HCT116 (cell line): Measurements from ENCODE around the gene FAHD1. TPM values are rescaled to one million over a fixed set of nuclear protein-coding genes. Genes with fewer than 3 reads are reported as not detected.

ENCODE experiments used
- ATAC-seq: fragments of 200-7000 bp; cut with Tn5 transposase; 2 replicates; pipeline ENCODE4 v1.9.1; 2020; ENCODE audit warnings: mild to moderate bottlenecking, moderate library complexity
- BruUV-seq: library from RNA; stranded (reverse); fragments of 400-500 nt; replicated peaks from 2 replicates; lab custom pipeline; 2021; lab: Mats Ljungman, UMichigan
- CTCF ChIA-PET: fragments of 300-600 bp; sonication (Branson Sonifier 250); formaldehyde crosslinking; loops from one replicate; lab custom pipeline; 2021; ENCODE audit warnings: antibody characterized with exemption; lab: Charles Lee
- POLR2A ChIA-PET: fragments of 300-600, 350-600 bp; sonication (Branson Sonifier 250); formaldehyde crosslinking; loops from one replicate; lab custom pipeline; 2021; ENCODE audit warnings: antibody characterized with exemption; lab: Charles Lee
- RAD21 ChIA-PET, 2 experiments: fragments of 300-600 bp; sonication (Branson Sonifier 250); formaldehyde crosslinking; loops; one replicate each; lab custom pipeline; 2023; ENCODE audit warnings: low total read pairs in 2 of 2; ENCODE audit not compliant: uncharacterized antibody in 2 of 2, unreplicated experiment in 2 of 2, low non-redundant PET in 1 of 2; lab: Charles Lee
- DNase-seq: peaks from one replicate; pipeline ENCODE4 v3.0.0-alpha.2; 2010; ENCODE audit warnings: low read depth, low spot score
- H2AFZ ChIP-seq: fragments of 200-600 bp; shearing (Covaris generic), sonication (generic); 2 replicates; pipeline ENCODE4 v1.6.1; 2017; ENCODE audit warnings: low read depth, mixed run types, mixed read lengths, antibody characterized with exemption, low read length; ENCODE audit not compliant: poor library complexity, severe bottlenecking
- H3K27ac ChIP-seq: 2 replicates; pipeline ENCODE4 v1.5.1; 2012; ENCODE audit warnings: low read depth, low read length
- H3K27me3 ChIP-seq: fragments of 200-600 bp; sonication (generic); 2 replicates; pipeline ENCODE4 v1.6.1; 2016; ENCODE audit warnings: mixed run types, low read length, mixed read lengths; ENCODE audit not compliant: insufficient read depth
- H3K36me3 ChIP-seq, 2 experiments: fragments of 200-500 bp in 1 of 2; fragments of 200-600 bp in 1 of 2; sonication (Bioruptor generic) in 1 of 2; sonication (generic) in 1 of 2; 2 replicates each; pipeline versions ENCODE4 v1.5.1 to v1.6.1; 2014 to 2016; ENCODE audit warnings: low read length in 2 of 2, inconsistent platforms in 1 of 2, mixed read lengths in 1 of 2, mixed run types in 1 of 2; ENCODE audit not compliant: insufficient read depth in 2 of 2, control insufficient read depth in 1 of 2
- H3K4me1 ChIP-seq, 2 experiments: fragments of 200-600 bp in 1 of 2; sonication (generic) in 1 of 2; 2 replicates each; pipeline versions ENCODE4 v1.5.1 to v1.6.1; 2012 to 2017; ENCODE audit warnings: low read length in 2 of 2, inconsistent platforms in 1 of 2, mild to moderate bottlenecking in 1 of 2, mixed read lengths in 1 of 2, mixed run types in 1 of 2, moderate library complexity in 1 of 2; ENCODE audit not compliant: insufficient read depth in 2 of 2, control insufficient read depth in 1 of 2
- H3K4me2 ChIP-seq: fragments of 200-600 bp; sonication (generic); 2 replicates; pipeline ENCODE4 v1.6.1; 2017; ENCODE audit warnings: mixed run types, low read length, mixed read lengths
- H3K4me3 ChIP-seq, 2 experiments: fragments of 200-600 bp in 1 of 2; sonication (generic) in 1 of 2; replicated peaks in 1 of 2; 2 replicates each; pipeline ENCODE4 v1.5.1; 2011 to 2016; ENCODE audit warnings: low read length in 2 of 2, control low read depth in 1 of 2, low read depth in 1 of 2, mild to moderate bottlenecking in 1 of 2, mixed read lengths in 1 of 2, mixed run types in 1 of 2
- H3K79me2 ChIP-seq: fragments of 200-600 bp; sonication (generic); 2 replicates; pipeline ENCODE4 v1.6.1; 2017; ENCODE audit warnings: mild to moderate bottlenecking, mixed run types, low read length, moderate library complexity, mixed read lengths; ENCODE audit not compliant: insufficient read depth
- H3K9ac ChIP-seq: fragments of 200-600 bp; sonication (generic); 2 replicates; pipeline ENCODE4 v1.6.1; 2016; ENCODE audit warnings: low read length, mixed read lengths
- H3K9me2 ChIP-seq: fragments of 200-600 bp; sonication (generic), shearing (Covaris generic); 2 replicates; pipeline ENCODE4 v1.6.1; 2017; ENCODE audit warnings: mixed run types, mild to moderate bottlenecking, moderate library complexity; ENCODE audit not compliant: insufficient read depth
- H3K9me3 ChIP-seq, 2 experiments: fragments of 200-500 bp in 1 of 2; fragments of 200-600 bp in 1 of 2; sonication (Bioruptor generic) in 1 of 2; sonication (generic) in 1 of 2; 2 replicates each; pipeline ENCODE4 v1.6.1; 2014 to 2017; ENCODE audit warnings: low read length in 2 of 2, mixed read lengths in 2 of 2, inconsistent platforms in 1 of 2, low read depth in 1 of 2, mild to moderate bottlenecking in 1 of 2, mixed run types in 1 of 2, moderate library complexity in 1 of 2; ENCODE audit not compliant: control insufficient read depth in 1 of 2, insufficient read depth in 1 of 2
- H4K20me1 ChIP-seq: fragments of 200-600 bp; sonication (generic), shearing (Covaris generic); 2 replicates; pipeline ENCODE4 v1.6.1; 2017; ENCODE audit warnings: mixed run types, mild to moderate bottlenecking, moderate library complexity; ENCODE audit not compliant: insufficient read depth
- CEBPB ChIP-seq: IDR thresholded peaks from 2 replicates; pipeline ENCODE4 v1.6.1; 2012; ENCODE audit warnings: low read depth
- EGR1 ChIP-seq: IDR thresholded peaks from 2 replicates; pipeline ENCODE4 v1.6.1; 2012; ENCODE audit warnings: low read depth
- EZH2phosphoT487 ChIP-seq: fragments of 200-600 bp; IDR thresholded peaks from 2 replicates; pipeline ENCODE4 v1.6.1; 2018; ENCODE audit warnings: antibody characterized with exemption, borderline replicate concordance
- FOSL1 ChIP-seq: IDR thresholded peaks from 2 replicates; pipeline ENCODE4 v1.6.1; 2012; ENCODE audit warnings: low read depth
- SRF ChIP-seq: IDR thresholded peaks from 2 replicates; pipeline ENCODE4 v1.6.1; 2012; ENCODE audit warnings: low read depth
- YY1 ChIP-seq: IDR thresholded peaks from 2 replicates; pipeline ENCODE4 v1.6.1; 2011; ENCODE audit warnings: low read length, low read depth, moderate library complexity, mild to moderate bottlenecking; ENCODE audit not compliant: insufficient replicate concordance; ENCODE audit errors: extremely low read depth
- ZNF274 ChIP-seq: fragments of 200-500 bp; sonication (Bioruptor generic); IDR thresholded peaks from 2 replicates; pipeline ENCODE4 v1.6.1; 2014; ENCODE audit warnings: mild to moderate bottlenecking, low read depth, low read length, inconsistent platforms
- intact Hi-C: fragments of 100-400 bp; cut with micrococcal nuclease; formaldehyde crosslinking; loops from 2 replicates; pipeline ENCODE4 v1.10.0; 2022
- total RNA-seq: library from RNA; stranded (reverse); gene quantifications from one replicate; pipeline ENCODE4 v1.2.1, GENCODE V29; 2021; ENCODE audit not compliant: unreplicated experiment
- TF ChIP-seq, protein P1 (sequence below), 3 experiments: fragments of 200-600 bp in 1 of 3; sonication (generic) in 1 of 3; IDR thresholded peaks in 2 of 3; conservative IDR thresholded peaks in 1 of 3; 2 replicates each; pipeline ENCODE4 v1.5.1; 2012 to 2017; ENCODE audit warnings: low read depth in 2 of 3, low read length in 2 of 3, antibody characterized with exemption in 1 of 3, borderline replicate concordance in 1 of 3, control low read depth in 1 of 3, mild to moderate bottlenecking in 1 of 3, mixed read lengths in 1 of 3, mixed run types in 1 of 3, moderate library complexity in 1 of 3; ENCODE audit not compliant: insufficient read depth in 1 of 3

Gene FAHD1
- total RNA-seq, 1 experiment from 2014 or later: 25.8 TPM

DNA sequence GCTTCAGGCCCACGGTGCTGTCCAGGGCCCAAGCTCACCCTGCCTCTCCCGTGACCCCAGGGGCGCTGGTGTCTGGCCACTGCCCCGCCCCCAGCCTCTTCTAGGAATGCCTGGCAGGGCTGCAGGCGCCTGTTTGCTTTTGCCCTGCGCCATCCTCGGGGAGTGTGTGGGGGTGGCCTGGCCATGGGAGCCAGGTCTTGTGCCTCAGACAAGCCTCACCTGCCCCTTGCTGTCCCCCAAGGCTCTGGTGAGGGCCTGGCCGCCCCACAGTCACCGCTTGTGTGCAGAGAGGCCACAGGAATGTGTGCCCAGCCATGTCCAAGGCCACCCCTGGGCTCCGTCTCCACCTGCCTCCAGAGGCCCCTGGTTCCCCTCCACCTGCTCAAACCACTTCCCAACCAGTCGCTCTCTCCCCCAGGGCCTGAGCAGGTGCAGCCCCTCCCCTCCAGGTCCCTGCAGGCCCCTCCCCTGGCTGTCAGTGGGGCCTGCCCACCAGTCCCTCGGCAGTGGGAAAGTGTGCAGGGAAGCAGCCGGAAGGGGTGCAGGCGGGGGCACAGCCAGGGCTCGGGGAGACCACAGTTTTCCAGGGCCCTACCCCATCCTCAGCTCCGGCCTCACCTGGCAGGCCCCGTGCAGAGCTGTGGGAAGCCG, 32.7 kb upstream of the FAHD1 start:
- Histone ChIP-seq H3K4me1 (no peaks in the 10 kb centered on the region), H3K27me3 (no peaks in the 10 kb centered on the region), H3K4me3 (no peak overlapping the region), H4K20me1 (no peaks in the 10 kb centered on the region), H3K27ac (no peak overlapping the region), H3K4me2 (no peak overlapping the region), H3K9me3 (no peaks in the 10 kb centered on the region; a peak in 1 of 4 replicates), H3K9me2 (no peaks in the 10 kb centered on the region), H3K9ac (no peak overlapping the region), H3K36me3 (no peaks in the 10 kb centered on the region), H2AFZ (no peak overlapping the region), H3K79me2 (no peaks in the 10 kb centered on the region)
- ATAC-seq (peak; percentile 11; the same call in 1 of the 2 replicates), DNase-seq (no peak)
- no TSS peak for BruUV-seq
- POLR2A ChIA-PET: no interaction called here
- CTCF ChIA-PET: no interaction called here
- no peak for TF ChIP-seq ZNF274
- TF ChIP-seq FOSL1: no peak
- TF ChIP-seq CEBPB: no peak
- TF ChIP-seq EZH2phosphoT487: no peak
- TF ChIP-seq SRF: no peak
- TF ChIP-seq EGR1: no peak
- no peak for TF ChIP-seq YY1
- TF ChIP-seq, protein P1, sequence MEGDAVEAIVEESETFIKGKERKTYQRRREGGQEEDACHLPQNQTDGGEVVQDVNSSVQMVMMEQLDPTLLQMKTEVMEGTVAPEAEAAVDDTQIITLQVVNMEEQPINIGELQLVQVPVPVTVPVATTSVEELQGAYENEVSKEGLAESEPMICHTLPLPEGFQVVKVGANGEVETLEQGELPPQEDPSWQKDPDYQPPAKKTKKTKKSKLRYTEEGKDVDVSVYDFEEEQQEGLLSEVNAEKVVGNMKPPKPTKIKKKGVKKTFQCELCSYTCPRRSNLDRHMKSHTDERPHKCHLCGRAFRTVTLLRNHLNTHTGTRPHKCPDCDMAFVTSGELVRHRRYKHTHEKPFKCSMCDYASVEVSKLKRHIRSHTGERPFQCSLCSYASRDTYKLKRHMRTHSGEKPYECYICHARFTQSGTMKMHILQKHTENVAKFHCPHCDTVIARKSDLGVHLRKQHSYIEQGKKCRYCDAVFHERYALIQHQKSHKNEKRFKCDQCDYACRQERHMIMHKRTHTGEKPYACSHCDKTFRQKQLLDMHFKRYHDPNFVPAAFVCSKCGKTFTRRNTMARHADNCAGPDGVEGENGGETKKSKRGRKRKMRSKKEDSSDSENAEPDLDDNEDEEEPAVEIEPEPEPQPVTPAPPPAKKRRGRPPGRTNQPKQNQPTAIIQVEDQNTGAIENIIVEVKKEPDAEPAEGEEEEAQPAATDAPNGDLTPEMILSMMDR (IDR thresholded peaks at IDR 0.05 in 2 of 3, conservative IDR thresholded peaks at IDR 0.05 in 1 of 3; ENCODE audit: borderline replicate concordance in 1 of 3, insufficient read depth in 1 of 3, low read depth in 2 of 3, low read length in 2 of 3): no peak
- RAD21 ChIA-PET: no interaction called here
- intact Hi-C loops: no loop called here
